B cell (primary cell): ENCODE results near the gene LRRC70. TPM values are rescaled to one million over a fixed set of nuclear protein-coding genes. Genes with fewer than 3 reads are reported as not detected.

Experiments
- ATAC-seq: fragments of 200-7000 bp; cut with Tn5 transposase; one replicate; pipeline ENCODE4 v1.10.0; 2021; ENCODE audit warnings: low read depth, mild to moderate bottlenecking, moderate number of reproducible peaks, moderate library complexity
- CTCF ChIA-PET: fragments of 350-600 bp; sonication (Branson Sonifier 250); formaldehyde crosslinking; loops from one replicate; lab custom pipeline; 2021; ENCODE audit warnings: antibody characterized with exemption, inconsistent platforms; lab: Charles Lee
- POLR2A ChIA-PET: fragments of 350-600 bp; sonication (Branson Sonifier 250); formaldehyde crosslinking; loops from one replicate; lab custom pipeline; 2021; ENCODE audit warnings: antibody characterized with exemption; lab: Charles Lee
- DNase-seq: peaks from one replicate; pipeline ENCODE4 v3.0.0; 2013
- H2AFZ ChIP-seq: 2 replicates; pipeline ENCODE4 v1.6.1; 2012; ENCODE audit warnings: mild to moderate bottlenecking, low read depth, low read length; ENCODE audit not compliant: insufficient read depth, poor library complexity, severe bottlenecking
- H3K27ac ChIP-seq, 2 donors: 1 replicate in 1 of 2; 2 replicates in 1 of 2; pipeline ENCODE4 v1.5.1; 2012 to 2013; ENCODE audit warnings: low read length in 2 of 2, mild to moderate bottlenecking in 2 of 2, moderate library complexity in 1 of 2
- H3K27me3 ChIP-seq, 4 experiments: fragments of 200-600 bp in 1 of 4; sonication (generic) in 1 of 4; replicated peaks in 1 of 4; 1 replicate in 2 of 4; 2 replicates in 2 of 4; pipeline versions ENCODE4 v1.6.1 to v1.7.0; 2013 to 2016; ENCODE audit warnings: low read length in 3 of 4, mild to moderate bottlenecking in 2 of 4, mixed read lengths in 1 of 4, moderate library complexity in 1 of 4; ENCODE audit not compliant: insufficient read depth in 4 of 4, control insufficient read depth in 3 of 4; ENCODE audit errors: control extremely low read depth in 1 of 4
- H3K36me3 ChIP-seq, 2 experiments: replicated peaks in 1 of 2; 1 replicate in 1 of 2; 2 replicates in 1 of 2; pipeline versions ENCODE4 v1.6.1 to v1.7.1; 2013; ENCODE audit warnings: low read length in 1 of 2; ENCODE audit not compliant: insufficient read depth in 2 of 2, control insufficient read depth in 1 of 2; ENCODE audit errors: control extremely low read depth in 1 of 2, extremely low read depth in 1 of 2
- H3K4me1 ChIP-seq, 2 donors: fragments of 200-600 bp in 1 of 2; sonication (generic) in 1 of 2; 1 replicate in 1 of 2; 2 replicates in 1 of 2; pipeline versions ENCODE4 v1.5.1 to v1.6.1; 2013 to 2017; ENCODE audit warnings: low read length in 2 of 2; ENCODE audit not compliant: control insufficient read depth in 2 of 2, insufficient read depth in 2 of 2
- H3K4me2 ChIP-seq: replicated peaks from 2 replicates; pipeline ENCODE3; 2012; ENCODE audit warnings: mild to moderate bottlenecking, low read depth, low read length; ENCODE audit not compliant: poor library complexity, severe bottlenecking
- H3K4me3 ChIP-seq, 5 experiments: fragments of 200-600 bp in 1 of 5; sonication (generic) in 1 of 5; 1 replicate in 3 of 5; 2 replicates in 2 of 5; pipeline versions ENCODE4 v1.5.1 to v1.7.0; 2011 to 2016; ENCODE audit warnings: low read length in 4 of 5, mild to moderate bottlenecking in 4 of 5, low read depth in 2 of 5, control low read depth in 1 of 5, moderate library complexity in 1 of 5; ENCODE audit not compliant: insufficient read depth in 1 of 5; ENCODE audit errors: control extremely low read depth in 1 of 5, extremely low read depth in 1 of 5
- H3K79me2 ChIP-seq: fragments of 200-600 bp; sonication (generic); one replicate; pipeline ENCODE4 v1.6.0; 2016; ENCODE audit warnings: low read length; ENCODE audit not compliant: control insufficient read depth, insufficient read depth
- H3K9ac ChIP-seq: fragments of 200-600 bp; sonication (generic); 2 replicates; pipeline ENCODE4 v1.6.1; 2017; ENCODE audit warnings: mild to moderate bottlenecking, low read length, moderate library complexity
- H3K9me3 ChIP-seq, 3 donors: one replicate each; pipeline versions ENCODE4 v1.6.1 to v1.7.1; 2013; ENCODE audit warnings: low read length in 2 of 3; ENCODE audit not compliant: control insufficient read depth in 2 of 3, insufficient read depth in 1 of 3; ENCODE audit errors: control extremely low read depth in 1 of 3
- H4K20me1 ChIP-seq: 2 replicates; pipeline ENCODE4 v1.6.0; 2012; ENCODE audit warnings: mild to moderate bottlenecking, low read length; ENCODE audit not compliant: insufficient read depth, control insufficient read depth, poor library complexity, severe bottlenecking
- H3K27ac Mint-ChIP-seq: one replicate; pipeline ENCODE4 v1.8.0; 2021; ENCODE audit warnings: mixed read lengths
- H3K27me3 Mint-ChIP-seq: one replicate; pipeline ENCODE4 v1.8.0; 2021; ENCODE audit warnings: mixed read lengths
- H3K4me1 Mint-ChIP-seq: one replicate; pipeline ENCODE4 v1.8.0; 2021; ENCODE audit warnings: mixed read lengths
- H3K4me3 Mint-ChIP-seq: one replicate; pipeline ENCODE4 v1.8.0; 2021; ENCODE audit warnings: mixed read lengths
- H3K9me3 Mint-ChIP-seq: one replicate; pipeline ENCODE4 v1.8.0; 2022; ENCODE audit warnings: mixed read lengths; ENCODE audit not compliant: insufficient read depth
- CTCF ChIP-seq: fragments of 200-600 bp; IDR thresholded peaks from one replicate; pipeline ENCODE4 v1.8.0; 2022; ENCODE audit warnings: antibody characterized with exemption, mild to moderate bottlenecking
- EZH2 ChIP-seq: IDR thresholded peaks from 2 replicates; pipeline ENCODE4 v1.6.1; 2012; ENCODE audit warnings: borderline replicate concordance, low read depth, mild to moderate bottlenecking, moderate library complexity, low read length; ENCODE audit not compliant: insufficient read depth, poor library complexity, severe bottlenecking
- WGBS: methylation state at CpG from one replicate; pipeline ENCODE4 v1.1.5; 2013; ENCODE audit warnings: missing lambda C conversion rate; ENCODE audit not compliant: insufficient coverage; 5-methylcytosine and 5-hydroxymethylcytosine counted together
- intact Hi-C: fragments of 100-400 bp; cut with micrococcal nuclease; formaldehyde crosslinking; loops from one replicate; pipeline ENCODE4 v1.10.0; 2022
- polyA plus RNA-seq: library from polyadenylated mRNA; depleted of rRNA; stranded (reverse); fragments of >200 nt; gene quantifications from 2 replicates; pipeline ENCODE4 v1.2.3, GENCODE V29; 2012
- total RNA-seq, 2 donors: library from RNA; stranded (reverse); fragments of 120-200 nt in 1 of 2; gene quantifications; 1 replicate in 1 of 2; 2 replicates in 1 of 2; pipeline versions ENCODE4 v1.2.3 to v1.2.4, GENCODE V29; 2013 to 2022

Gene LRRC70
- total and polyA plus RNA-seq, 2 donors (not counting 1 experiment from before 2014, with no cell fraction given), result 2.3 to 3.3 TPM

DNA sequence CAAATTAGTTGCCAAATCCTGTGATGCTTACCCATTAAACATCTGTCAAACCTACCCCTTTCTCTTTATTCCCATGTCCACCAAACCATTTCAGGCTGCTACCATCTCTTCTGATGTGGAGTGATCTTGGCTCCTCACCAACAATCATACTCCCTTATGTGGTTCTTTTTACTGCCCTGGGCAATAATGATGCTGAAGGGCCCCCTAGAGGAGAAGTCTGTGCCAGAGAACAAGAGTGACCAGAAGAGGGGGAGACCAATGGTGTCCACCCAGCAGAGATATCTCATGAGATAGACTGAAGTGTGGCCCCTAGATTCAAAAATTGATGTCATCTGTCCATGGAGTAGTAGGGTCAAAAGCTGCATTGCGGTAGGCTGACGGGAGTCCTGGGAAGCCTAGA lies 10.9 kb downstream of the LRRC70 start:
- Mint-ChIP-seq H3K9me3 (peaks cover 2% of the 10 kb centered on the region), H3K27me3 (no peaks in the 10 kb centered on the region), H3K4me3 (no peak overlapping the region), H3K4me1 (peaks cover 3% of the 10 kb centered on the region), H3K27ac (no peak overlapping the region)
- Histone ChIP-seq H3K27me3 (no peaks in the 10 kb centered on the region), H2AFZ (no peak overlapping the region), H3K36me3 (peaks cover 0 to 7% of the 10 kb centered on the region in 2 experiments), H3K4me3 (no peak overlapping the region), H3K9ac (no peak overlapping the region), H3K4me1 (no peaks in the 10 kb centered on the region), H3K27ac (no peak overlapping the region), H3K79me2 (no peaks in the 10 kb centered on the region), H3K4me2 (no peak overlapping the region), H3K9me3 (peaks cover 2 to 9% (median 7%) of the 10 kb centered on the region in 3 donors), H4K20me1 (no peaks in the 10 kb centered on the region)
- ATAC-seq (no peak), DNase-seq (no peak)
- WGBS, result 100% methylated on average over 2 of the region's 2 CpGs
- POLR2A ChIA-PET, result no interaction called here
- TF ChIP-seq CTCF (no peak), EZH2 (no peak)
- intact Hi-C loops, result no loop called here
- CTCF ChIA-PET, result no interaction called here

DNA sequence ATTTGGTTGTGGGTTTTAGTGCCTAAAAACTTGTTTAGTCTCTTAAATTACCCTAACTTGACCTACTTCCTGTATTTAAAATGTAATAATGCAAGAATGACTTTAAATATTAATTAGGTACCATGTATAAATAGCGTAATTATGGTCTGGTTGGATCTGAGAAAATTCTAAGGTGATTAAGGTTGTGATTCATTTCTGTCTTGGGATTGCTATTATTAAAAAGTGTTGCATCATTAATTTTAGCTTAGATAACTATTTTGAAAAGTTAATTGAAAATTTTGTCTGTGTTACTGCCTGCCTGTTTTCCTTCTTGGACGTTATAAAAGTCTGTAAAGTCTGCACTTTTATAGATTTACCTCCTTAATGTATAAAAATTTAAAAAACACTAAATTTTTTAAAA lies 11.8 kb downstream of the LRRC70 start:
- Histone ChIP-seq H3K36me3 (peaks cover 0 to 7% of the 10 kb centered on the region in 2 experiments), H3K4me3 (no peak overlapping the region), H3K4me2 (no peak overlapping the region), H3K27ac (no peak overlapping the region), H4K20me1 (no peaks in the 10 kb centered on the region), H3K79me2 (no peaks in the 10 kb centered on the region), H3K9ac (no peak overlapping the region), H3K4me1 (no peaks in the 10 kb centered on the region), H3K9me3 (peaks cover 2 to 9% (median 7%) of the 10 kb centered on the region in 3 donors), H2AFZ (no peak overlapping the region), H3K27me3 (no peaks in the 10 kb centered on the region)
- no CpG with 5 or more reads among the region's 2 CpGs for WGBS
- TF ChIP-seq CTCF, result no peak
- no peak for TF ChIP-seq EZH2
- CTCF ChIA-PET, result no interaction called here
- Mint-ChIP-seq H3K4me1 (peaks cover 3% of the 10 kb centered on the region), H3K27ac (no peak overlapping the region), H3K9me3 (peaks cover 2% of the 10 kb centered on the region), H3K4me3 (no peak overlapping the region), H3K27me3 (no peaks in the 10 kb centered on the region)
- POLR2A ChIA-PET, result no interaction called here
- ATAC-seq (no peak), DNase-seq (no peak)
- intact Hi-C loops, result no loop called here
